GM18858 (cell line): ENCODE measurements around the gene SH3D21.

Source experiments
- ATAC-seq: cut with Tn5 transposase; IDR thresholded peaks from one replicate; pipeline ENCODE4 v1.9.1; 2021; ENCODE audit not compliant: unreplicated experiment

SH3D21 gene

DNA sequence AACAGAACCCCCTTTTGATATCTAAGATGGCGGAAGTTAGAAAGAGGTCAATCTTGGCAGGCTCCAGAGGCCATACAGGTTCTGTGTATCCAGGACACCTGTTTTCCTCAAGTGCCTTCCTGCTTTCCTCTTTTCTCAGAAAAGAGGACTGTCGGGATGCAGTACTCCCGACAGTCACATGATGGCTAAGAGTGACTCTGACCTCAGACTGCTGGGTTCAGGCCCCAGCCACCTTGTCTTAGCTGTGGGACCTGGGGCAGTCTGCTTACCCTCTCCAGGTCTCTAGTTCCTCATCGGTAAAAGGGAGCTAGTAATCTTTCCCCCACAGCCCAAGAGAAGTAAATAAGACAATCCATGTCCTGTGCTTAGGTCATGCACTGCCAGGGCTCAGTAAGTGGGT is 49.6 kb downstream of the SH3D21 start:
- no peak for ATAC-seq

- ATAC-seq: no peak
These were observed 52.4 kb downstream of the SH3D21 start for GRCh38 chr1:36358514-36359084.

DNA sequence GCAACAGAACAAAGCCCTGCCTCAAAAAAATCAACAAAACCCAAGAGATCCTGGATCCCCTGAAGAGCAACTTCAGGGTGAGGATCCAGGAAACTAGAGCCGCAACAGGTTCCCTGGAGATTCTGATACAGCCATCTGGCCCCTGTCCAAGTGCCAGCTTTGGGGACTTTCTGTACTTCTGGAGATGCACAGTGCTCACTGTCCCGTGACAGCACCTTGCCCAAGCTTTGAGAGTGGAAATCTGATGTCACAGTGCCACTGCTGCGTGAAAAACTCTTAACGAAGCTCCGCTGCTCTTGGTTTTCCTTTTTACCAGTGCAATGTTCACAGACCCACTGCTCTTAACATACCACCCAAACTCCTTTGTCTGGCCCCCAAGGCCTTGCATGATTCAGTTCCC is 53.2 kb downstream of the SH3D21 start:
- ATAC-seq: no peak

DNA sequence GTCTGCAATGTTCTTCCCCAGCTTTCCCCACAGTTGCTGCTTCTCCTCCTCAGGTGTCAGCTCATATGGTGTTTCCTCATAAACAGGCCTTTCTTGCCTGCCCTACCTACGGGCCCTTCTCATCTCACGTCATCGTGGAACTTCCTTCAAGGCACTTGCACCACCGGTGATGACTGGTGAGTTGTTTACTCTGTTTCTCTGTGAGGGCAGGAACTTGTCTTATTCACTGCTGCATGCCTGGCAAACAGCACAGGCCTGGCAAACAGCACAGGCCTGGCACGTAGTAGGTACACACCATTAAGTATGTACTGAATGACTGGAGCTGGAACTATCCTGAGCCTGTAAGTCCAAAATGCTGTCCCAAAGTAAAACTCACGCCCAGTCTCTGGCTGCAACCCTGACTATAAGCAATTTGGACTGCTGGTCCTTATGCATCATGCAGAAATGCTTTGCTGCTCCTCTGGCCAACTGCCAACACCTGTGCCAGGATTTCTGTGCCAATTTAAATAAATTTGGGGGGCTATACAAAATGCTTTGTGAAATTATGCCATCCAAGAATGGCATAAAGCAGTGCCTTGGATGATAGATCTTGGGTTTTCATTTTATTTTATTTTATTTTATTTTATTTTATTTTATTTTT is 53.9 kb downstream of the SH3D21 start:
- ATAC-seq: no peak

- ATAC-seq: no peak
These were observed 59.2 kb downstream of the SH3D21 start for GRCh38 chr1:36365381-36365780.

DNA sequence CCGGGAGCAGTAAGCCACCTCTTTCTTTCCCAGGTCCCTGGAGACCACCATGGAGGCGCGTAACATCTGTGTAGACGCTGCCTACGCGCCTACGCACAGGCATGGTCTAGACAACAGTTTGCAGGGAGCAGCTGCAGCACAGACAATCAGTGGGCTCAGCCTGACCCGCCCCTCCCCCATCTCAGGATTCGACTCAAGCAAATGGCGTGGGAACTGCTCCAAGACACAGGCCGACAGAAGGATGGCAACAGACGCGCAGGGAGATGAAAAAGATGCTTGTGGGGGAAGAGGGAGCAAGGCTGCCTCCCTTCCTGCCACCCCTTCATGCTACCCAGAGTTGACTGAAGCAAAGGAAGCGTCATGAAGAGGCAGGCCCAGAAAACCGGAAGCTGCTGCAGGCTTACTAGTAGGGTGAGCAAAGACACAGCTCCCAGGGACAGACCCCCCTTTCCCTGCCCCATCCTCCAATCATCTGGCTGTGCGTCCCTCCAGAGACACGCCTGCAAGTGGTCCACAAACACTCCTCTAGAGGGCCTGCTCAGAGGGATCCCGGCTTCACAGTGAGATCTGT is 60.0 kb downstream of the SH3D21 start:
- ATAC-seq: no peak

DNA sequence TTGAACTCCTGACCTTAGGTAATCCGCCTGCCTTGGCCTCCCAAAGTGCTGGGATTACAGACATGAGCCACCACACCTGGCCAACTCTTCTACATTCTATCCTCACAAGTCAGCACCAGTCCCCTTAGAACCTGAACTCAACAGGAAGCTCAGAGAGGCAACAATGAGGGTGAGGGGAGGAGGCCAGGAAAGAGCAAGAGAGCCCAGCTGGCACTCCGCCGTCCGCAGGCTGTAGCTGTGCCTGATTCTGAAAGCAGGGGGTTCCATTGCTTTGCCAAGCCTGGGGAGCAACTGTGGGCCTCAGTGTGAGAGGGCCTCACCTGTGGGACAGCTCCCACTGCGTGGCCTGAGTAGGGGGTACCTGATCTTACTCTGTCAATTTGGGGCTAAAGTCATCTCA is 60.9 kb downstream of the SH3D21 start:
- no peak for ATAC-seq

DNA sequence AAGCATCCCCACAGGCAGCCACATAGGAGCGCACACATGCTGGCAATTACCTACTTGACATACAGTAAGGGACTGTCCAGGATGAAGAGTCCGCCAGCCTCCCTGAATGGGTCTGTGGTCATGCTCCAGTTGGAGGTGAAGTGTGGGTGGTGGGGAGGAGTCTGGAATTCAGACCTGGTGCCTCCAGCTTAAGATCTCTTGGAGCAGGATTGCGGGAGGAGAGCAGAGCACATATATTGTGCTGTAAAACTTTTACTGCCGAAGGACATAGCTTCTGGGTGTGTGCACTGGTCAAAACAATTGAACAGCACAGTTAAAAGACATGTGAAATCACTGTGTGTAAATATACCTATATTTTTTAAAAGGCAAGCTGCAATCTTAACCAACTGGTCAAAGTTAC is 61.6 kb downstream of the SH3D21 start:
- ATAC-seq: no peak

- no peak for ATAC-seq
These were observed 63.1 kb downstream of the SH3D21 start for GRCh38 chr1:36369061-36369861.
